ENCODE measurements around the gene QPRT. TPM values are rescaled to one million over a fixed set of nuclear protein-coding genes. Genes with fewer than 3 reads are reported as not detected.
"Not testable (repeated sequence)": the region's sequence is repeated elsewhere in the genome, so short reads cannot be mapped to it uniquely, and the experiment has no call there.

Gene QPRT
- total and polyA plus RNA-seq, 2 of the 8 experiments (the other 6 are each of a cell fraction or from before 2014, with no cell fraction given), result 89.0 to 102 TPM

GRCh38 chr16:29707160-29707559 lies 28.2 kb downstream of the QPRT start:
- not testable (repeated sequence) for H4K91ac ChIP-seq (replicated peaks; ENCODE audit: insufficient read length, low read length)

More at GRCh38 chr16:29707160-29707559, 28.2 kb downstream of the QPRT start:
- H3K36me3 ChIP-seq (ENCODE audit: control insufficient read depth in 2 of 4, insufficient read depth in 4 of 4, low read length in 3 of 4), result peaks cover 0 to 20% (median 3%) of the 10 kb centered on the region in 4 experiments; a peak in 3 of 8 replicates
- H2BK5ac ChIP-seq (ENCODE audit: low read depth, low read length); FAIRE-seq; H4K20me1 ChIP-seq (replicated peaks in 1 of 2; ENCODE audit: control insufficient read depth in 1 of 2, insufficient read depth in 2 of 2, low read length in 2 of 2); H3K27me3 ChIP-seq (replicated peaks in 1 of 4; ENCODE audit: control insufficient read depth in 3 of 4, extremely low read depth in 1 of 4, insufficient read depth in 3 of 4, low read length in 3 of 4); H3K4me1 ChIP-seq (replicated peaks in 1 of 4; ENCODE audit: control insufficient read depth in 3 of 4, insufficient read depth in 4 of 4, low read length in 3 of 4); H3K27ac ChIP-seq (ENCODE audit: low read depth, low read length); H2BK120ac ChIP-seq (replicated peaks; ENCODE audit: low read depth, low read length); H2BK20ac ChIP-seq (ENCODE audit: low read length); H3K4me3 ChIP-seq (ENCODE audit: extremely low read depth in 1 of 4, insufficient read depth in 2 of 4, low read depth in 3 of 4, low read length in 4 of 4); H3K9ac ChIP-seq (replicated peaks in 1 of 4; ENCODE audit: extremely low read depth in 1 of 4, low read depth in 3 of 4, low read length in 3 of 4); H3K9me3 ChIP-seq (ENCODE audit: insufficient read depth in 2 of 2, low read depth in 1 of 2, low read length in 1 of 2); DNase-seq (ENCODE audit: low read depth in 1 of 2, low spot score in 2 of 2); H3K4ac ChIP-seq (replicated peaks; ENCODE audit: insufficient read length, low read depth, low read length); H3K56ac ChIP-seq (replicated peaks; ENCODE audit: insufficient read length, low read depth, low read length); H3K23ac ChIP-seq (ENCODE audit: insufficient read length); H3K23me2 ChIP-seq (ENCODE audit: low read depth, low read length); H3K4me2 ChIP-seq (ENCODE audit: insufficient read depth in 1 of 2, low read depth in 2 of 2, low read length in 2 of 2); H3K79me1 ChIP-seq (ENCODE audit: low read depth, low read length); H4K5ac ChIP-seq (ENCODE audit: insufficient read length, low read depth, low read length); H4K8ac ChIP-seq (ENCODE audit: extremely low read depth, insufficient read depth, low read length); H2AK5ac ChIP-seq (ENCODE audit: low read depth, low read length); H3K18ac ChIP-seq (ENCODE audit: extremely low read depth, low read length); H2BK15ac ChIP-seq (ENCODE audit: low read length); H2BK12ac ChIP-seq (ENCODE audit: low read depth, low read length); H2AFZ ChIP-seq (ENCODE audit: low read length); H3K14ac ChIP-seq (ENCODE audit: insufficient read length): not testable (repeated sequence)
- POLR2A ChIA-PET (ENCODE audit: partially characterized antibody), result interaction anchor here (1.3 to 20.4 kb wide), 5 partner anchors 10 to 83 kb away, joined by 4 to 490 read pairs (median 5); partner anchors contain the start of gene KIF22
- peaks cover 4 to 31% of the 10 kb centered on the region in 2 experiments for H3K79me2 ChIP-seq (ENCODE audit: control insufficient read depth in 1 of 2, insufficient read depth in 2 of 2, low read length in 2 of 2)
- 100% methylated on average over 1 of the region's 1 CpG; no CpG with 5 or more reads in 1 of the 2 experiments for WGBS, 2 experiments (ENCODE audit: extremely low coverage in 1 of 2, insufficient coverage in 1 of 2, insufficient read length in 1 of 2, insufficient replicate concordance in 2 of 2, low coverage in 1 of 2, low lambda C conversion rate in 2 of 2, missing lambda C conversion rate in 1 of 2)
- CTCF ChIA-PET (ENCODE audit: partially characterized antibody), result interaction anchor here (0.6 to 1.2 kb wide), 2 partner anchors 60 to 127 kb away, joined by 3 read pairs; no protein-coding TSS in a partner anchor
